Keratinocyte (primary cell): ENCODE results near the gene FOXJ1. TPM values are rescaled to one million over a fixed set of nuclear protein-coding genes. Genes with fewer than 3 reads are reported as not detected.

Experiments used
- DNase-seq: peaks from one replicate; pipeline ENCODE4 v3.0.0-alpha.2; 2011; ENCODE audit warnings: low read depth, missing footprints, low spot score
- FAIRE-seq: peaks from 2 replicates; lab custom pipeline; 2011; peaks lifted over from hg19 to GRCh38; lab: Jason Lieb, UNC
- H2AFZ ChIP-seq: 2 replicates; pipeline ENCODE4 v1.6.0; 2012; ENCODE audit warnings: low read length, control low read depth, inconsistent platforms; ENCODE audit not compliant: control insufficient read depth
- H3K27ac ChIP-seq: 2 replicates; pipeline ENCODE4 v1.5.1; 2011; ENCODE audit warnings: low read length; ENCODE audit not compliant: control insufficient read depth, insufficient read depth
- H3K27me3 ChIP-seq: 3 replicates; pipeline ENCODE4 v1.6.0; 2011; ENCODE audit warnings: low read length; ENCODE audit not compliant: control insufficient read depth, insufficient read depth; ENCODE audit errors: extremely low read depth
- H3K36me3 ChIP-seq, 2 experiments: 2 replicates in 1 of 2; 3 replicates in 1 of 2; pipeline ENCODE4 v1.5.1; 2011; ENCODE audit warnings: low read length in 2 of 2, mild to moderate bottlenecking in 1 of 2; ENCODE audit not compliant: control insufficient read depth in 2 of 2, insufficient read depth in 2 of 2; ENCODE audit errors: extremely low read depth in 1 of 2
- H3K4me1 ChIP-seq: 3 replicates; pipeline ENCODE4 v1.5.1; 2011; ENCODE audit warnings: low read length; ENCODE audit not compliant: control insufficient read depth, insufficient read depth; ENCODE audit errors: extremely low read depth
- H3K4me2 ChIP-seq: 3 replicates; pipeline ENCODE4 v1.6.0; 2011; ENCODE audit warnings: low read depth, low read length; ENCODE audit not compliant: control insufficient read depth, insufficient read depth; ENCODE audit errors: extremely low read depth
- H3K4me3 ChIP-seq, 3 experiments: fragments of 200-600 bp in 1 of 3; sonication (generic) in 1 of 3; 2 replicates in 2 of 3; 3 replicates in 1 of 3; pipeline ENCODE4 v1.5.1; 2011 to 2016; ENCODE audit warnings: low read length in 3 of 3, mild to moderate bottlenecking in 3 of 3, control low read depth in 2 of 3, inconsistent platforms in 1 of 3, low read depth in 1 of 3, mixed read lengths in 1 of 3, mixed run types in 1 of 3, moderate library complexity in 1 of 3; ENCODE audit not compliant: control insufficient read depth in 2 of 3, insufficient read depth in 2 of 3; ENCODE audit errors: extremely low read depth in 1 of 3
- H3K79me2 ChIP-seq: 2 replicates; pipeline ENCODE4 v1.6.0; 2012; ENCODE audit warnings: low read length; ENCODE audit not compliant: control insufficient read depth, insufficient read depth
- H3K9ac ChIP-seq: 3 replicates; pipeline ENCODE4 v1.6.0; 2011; ENCODE audit warnings: low read length; ENCODE audit not compliant: control insufficient read depth, insufficient read depth; ENCODE audit errors: extremely low read depth
- H3K9me1 ChIP-seq: 3 replicates; pipeline ENCODE4 v1.6.0; 2011; ENCODE audit warnings: low read length; ENCODE audit not compliant: control insufficient read depth, insufficient read depth; ENCODE audit errors: extremely low read depth
- H3K9me3 ChIP-seq: 2 replicates; pipeline ENCODE4 v1.5.1; 2012; ENCODE audit warnings: low read depth, low read length; ENCODE audit not compliant: control insufficient read depth
- H4K20me1 ChIP-seq: 3 replicates; pipeline ENCODE4 v1.6.0; 2011; ENCODE audit warnings: low read length; ENCODE audit not compliant: control insufficient read depth, insufficient read depth; ENCODE audit errors: extremely low read depth
- CTCF ChIP-seq, 3 experiments: IDR thresholded peaks in 1 of 3; conservative IDR thresholded peaks in 1 of 3; optimal IDR thresholded peaks in 1 of 3; 2 replicates in 2 of 3; 3 replicates in 1 of 3; pipeline versions ENCODE3 to v1.5.1; 2011; ENCODE audit warnings: low read length in 3 of 3, mild to moderate bottlenecking in 3 of 3, moderate library complexity in 2 of 3, control low read depth in 1 of 3, inconsistent platforms in 1 of 3; ENCODE audit not compliant: insufficient read depth in 2 of 3; ENCODE audit errors: extremely low read depth in 1 of 3
- EZH2 ChIP-seq: IDR thresholded peaks from one replicate; pipeline ENCODE4 v1.6.1; 2012; ENCODE audit warnings: inconsistent platforms, mild to moderate bottlenecking, low read length, moderate library complexity
- dilution Hi-C: fragments of 300-500 bp; cut with MboI; formaldehyde crosslinking; loops from one replicate; pipeline ENCODE4 v1.7.0; 2020; ENCODE audit warnings: low sequenced_read_pairs; ENCODE audit not compliant: extremely low pct_ligation_motif_present
- polyA plus RNA-seq, 5 experiments: library from polyadenylated mRNA; depleted of rRNA in 3 of 5; stranded (reverse) in 3 of 5; stranded (forward) in 1 of 5; unstranded in 1 of 5; fragments of >200 nt; gene quantifications; 1 replicate in 1 of 5; 2 replicates in 3 of 5; 3 replicates in 1 of 5; pipeline versions ENCODE4 v1.2.1 to v1.2.3, GENCODE V29; 2011 to 2012; ENCODE audit warnings: missing spikeins in 2 of 5, low read depth in 1 of 5, low replicate concordance in 1 of 5

The FOXJ1 gene
- polyA plus RNA-seq, 1 donor (not counting 4 experiments of a cell fraction or from before 2014, with no cell fraction given) = 0.03 TPM

GRCh38 chr17:76095943-76096342 is 45.1 kb downstream of the FOXJ1 start:
- Histone ChIP-seq H3K4me2 (no peak overlapping the region), H3K27me3 (no peaks in the 10 kb centered on the region), H3K9me1 (peaks cover 2% of the 10 kb centered on the region), H4K20me1 (no peaks in the 10 kb centered on the region), H3K4me3 (no peak overlapping the region), H2AFZ (no peak overlapping the region), H3K36me3 (peaks cover 17 to 30% of the 10 kb centered on the region in 2 experiments), H3K79me2 (no peaks in the 10 kb centered on the region), H3K27ac (no peak overlapping the region), H3K4me1 (no peaks in the 10 kb centered on the region), H3K9ac (no peak overlapping the region), H3K9me3 (no peaks in the 10 kb centered on the region)
- TF ChIP-seq CTCF (optimal IDR thresholded peaks at IDR 0.05 in 1 of 3, IDR thresholded peaks at IDR 0.05 in 1 of 3, conservative IDR thresholded peaks at IDR 0.05 in 1 of 3; ENCODE audit: extremely low read depth in 1 of 3, insufficient read depth in 2 of 3, low read length in 3 of 3) (no peak), EZH2 (no peak)
- FAIRE-seq (no peak), DNase-seq (no peak)
- dilution Hi-C loops = no loop called here

DNA sequence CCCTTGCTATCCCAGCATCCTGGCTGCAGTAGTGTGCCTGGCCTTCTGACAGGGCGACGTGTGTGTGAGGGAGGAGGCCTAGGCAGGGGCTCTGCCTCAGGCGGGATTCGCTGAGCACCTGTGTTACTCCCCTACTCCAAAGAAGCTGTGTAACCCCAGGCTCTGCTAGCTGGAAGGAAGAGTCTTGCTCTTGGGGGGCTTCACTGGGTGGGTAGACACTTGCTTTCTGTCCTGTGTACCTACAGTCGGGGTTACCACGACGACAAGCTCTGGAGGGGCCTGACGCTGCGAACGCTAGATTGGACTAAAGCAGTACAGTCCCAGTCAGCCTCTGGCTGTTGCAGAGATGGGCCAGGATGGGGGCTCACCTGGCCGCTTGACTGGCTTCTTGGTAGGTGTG is 47.0 kb downstream of the FOXJ1 start:
- no peak for DNase-seq
- Histone ChIP-seq H2AFZ (no peak overlapping the region), H4K20me1 (no peaks in the 10 kb centered on the region), H3K79me2 (no peaks in the 10 kb centered on the region), H3K27me3 (no peaks in the 10 kb centered on the region), H3K27ac (no peak overlapping the region), H3K9ac (no peak overlapping the region), H3K4me3 (no peak overlapping the region), H3K9me3 (no peaks in the 10 kb centered on the region), H3K36me3 (peaks cover 26 to 39% of the 10 kb centered on the region in 2 experiments), H3K4me1 (no peaks in the 10 kb centered on the region), H3K4me2 (no peak overlapping the region), H3K9me1 (peaks cover 2% of the 10 kb centered on the region)
- TF ChIP-seq CTCF (optimal IDR thresholded peaks at IDR 0.05 in 1 of 3, IDR thresholded peaks at IDR 0.05 in 1 of 3, conservative IDR thresholded peaks at IDR 0.05 in 1 of 3; ENCODE audit: extremely low read depth in 1 of 3, insufficient read depth in 2 of 3, low read length in 3 of 3) (no peak), EZH2 (no peak)
- FAIRE-seq = no peak
- dilution Hi-C loops = no loop called here
